ENCODE data around the gene ADGRL3.
"Not testable (repeated sequence)": the region's sequence is repeated elsewhere in the genome, so short reads cannot be mapped to it uniquely, and the experiment has no call there.

ADGRL3 gene

GRCh38 chr4:61571761-61572559, 371.8 kb downstream of the ADGRL3 start:
- FAIRE-seq, result no peak

- no peak for FAIRE-seq
Observed at GRCh38 chr4:61575796-61576195, 375.7 kb downstream of the ADGRL3 start.

- no peak for FAIRE-seq
Observed at GRCh38 chr4:61579786-61580185, 379.7 kb downstream of the ADGRL3 start.

GRCh38 chr4:61580721-61581377, 380.7 kb downstream of the ADGRL3 start:
- FAIRE-seq, result no peak

GRCh38 chr4:61583696-61584095, 383.6 kb downstream of the ADGRL3 start:
- no peak for FAIRE-seq

GRCh38 chr4:61588621-61589402, 388.7 kb downstream of the ADGRL3 start:
- FAIRE-seq, result no peak

GRCh38 chr4:61590881-61591280, 390.8 kb downstream of the ADGRL3 start:
- no peak for FAIRE-seq

GRCh38 chr4:61596606-61597340, 396.6 kb downstream of the ADGRL3 start:
- no peak for FAIRE-seq

GRCh38 chr4:61603086-61603485, 403.0 kb downstream of the ADGRL3 start:
- no peak for FAIRE-seq

GRCh38 chr4:61604054-61604453, 403.9 kb downstream of the ADGRL3 start:
- peak; percentile 32 for FAIRE-seq

- FAIRE-seq, result no peak
Observed at GRCh38 chr4:61605984-61606383, 405.9 kb downstream of the ADGRL3 start.

GRCh38 chr4:61614231-61614630, 414.1 kb downstream of the ADGRL3 start:
- no peak for FAIRE-seq

GRCh38 chr4:61619528-61619927, 419.4 kb downstream of the ADGRL3 start:
- no peak for FAIRE-seq

- FAIRE-seq, result no peak
Observed at GRCh38 chr4:61628282-61628681, 428.2 kb downstream of the ADGRL3 start.

GRCh38 chr4:61628727-61629126, 428.6 kb downstream of the ADGRL3 start:
- FAIRE-seq, result no peak

GRCh38 chr4:61630548-61630947, 430.4 kb downstream of the ADGRL3 start:
- FAIRE-seq, result no peak

GRCh38 chr4:61638591-61638990, 438.5 kb downstream of the ADGRL3 start:
- no peak for FAIRE-seq

- FAIRE-seq, result not testable (repeated sequence)
Observed at GRCh38 chr4:61646746-61647350, 446.7 kb downstream of the ADGRL3 start.

GRCh38 chr4:61648264-61648663, 448.1 kb downstream of the ADGRL3 start:
- no peak for FAIRE-seq

GRCh38 chr4:61657016-61657415, 456.9 kb downstream of the ADGRL3 start:
- FAIRE-seq, result no peak

GRCh38 chr4:61661960-61662359, 461.8 kb downstream of the ADGRL3 start:
- no peak for FAIRE-seq

- no peak for FAIRE-seq
Observed at GRCh38 chr4:61662362-61662761, 462.2 kb downstream of the ADGRL3 start.
